ENCODE data around the gene SLC16A2.
"Not testable (repeated sequence)": the region's sequence is repeated elsewhere in the genome, so short reads cannot be mapped to it uniquely, and the experiment has no call there.

SLC16A2 gene

GRCh38 chrX:74446876-74447275 lies 25.6 kb downstream of the SLC16A2 start:
- no peak for DNase-seq (ENCODE audit: low read depth)

- DNase-seq (ENCODE audit: low read depth): no peak
Observed at GRCh38 chrX:74448669-74449068, 27.4 kb downstream of the SLC16A2 start.

- no peak for DNase-seq (ENCODE audit: low read depth)
Observed at GRCh38 chrX:74449322-74449936, 28.1 kb downstream of the SLC16A2 start.

- DNase-seq (ENCODE audit: low read depth): no peak
Observed at GRCh38 chrX:74449937-74450330, 28.6 kb downstream of the SLC16A2 start.

GRCh38 chrX:74450803-74451449 lies 29.6 kb downstream of the SLC16A2 start:
- DNase-seq (ENCODE audit: low read depth): no peak

GRCh38 chrX:74451450-74452198 lies 30.3 kb downstream of the SLC16A2 start:
- DNase-seq (ENCODE audit: low read depth): no peak

GRCh38 chrX:74452199-74452481 lies 30.8 kb downstream of the SLC16A2 start:
- DNase-seq (ENCODE audit: low read depth): no peak

GRCh38 chrX:74453178-74453577 lies 31.9 kb downstream of the SLC16A2 start:
- DNase-seq (ENCODE audit: low read depth): no peak

GRCh38 chrX:74454233-74454632 lies 32.9 kb downstream of the SLC16A2 start:
- not testable (repeated sequence) for DNase-seq (ENCODE audit: low read depth)

- DNase-seq (ENCODE audit: low read depth): no peak
Observed at GRCh38 chrX:74458736-74459135, 37.4 kb downstream of the SLC16A2 start.

- no peak for DNase-seq (ENCODE audit: low read depth)
Observed at GRCh38 chrX:74461384-74461783, 40.1 kb downstream of the SLC16A2 start.

GRCh38 chrX:74464722-74465121 lies 43.4 kb downstream of the SLC16A2 start:
- DNase-seq (ENCODE audit: low read depth): no peak

- DNase-seq (ENCODE audit: low read depth): no peak
Observed at GRCh38 chrX:74465424-74465823, 44.1 kb downstream of the SLC16A2 start.

GRCh38 chrX:74467656-74468055 lies 46.4 kb downstream of the SLC16A2 start:
- DNase-seq (ENCODE audit: low read depth): no peak

GRCh38 chrX:74473116-74473515 lies 51.8 kb downstream of the SLC16A2 start:
- not testable (repeated sequence) for DNase-seq (ENCODE audit: low read depth)

- no peak for DNase-seq (ENCODE audit: low read depth)
Observed at GRCh38 chrX:74490247-74490646, 69.0 kb downstream of the SLC16A2 start.

GRCh38 chrX:74492720-74493201 lies 71.5 kb downstream of the SLC16A2 start:
- no peak for DNase-seq (ENCODE audit: low read depth)

- no peak for DNase-seq (ENCODE audit: low read depth)
Observed at GRCh38 chrX:74493806-74494205, 72.5 kb downstream of the SLC16A2 start.

- DNase-seq (ENCODE audit: low read depth): no peak
Observed at GRCh38 chrX:74498924-74499323, 77.6 kb downstream of the SLC16A2 start.

- no peak for DNase-seq (ENCODE audit: low read depth)
Observed at GRCh38 chrX:74500067-74500466, 78.8 kb downstream of the SLC16A2 start.

GRCh38 chrX:74500555-74500954 lies 79.3 kb downstream of the SLC16A2 start:
- DNase-seq (ENCODE audit: low read depth): no peak

- no peak for DNase-seq (ENCODE audit: low read depth)
Observed at GRCh38 chrX:74505437-74505836, 84.1 kb downstream of the SLC16A2 start.
